Adrenal gland (tissue), 5 donors: Measurements from ENCODE around the gene ZNF518A.

Experiments used
- CTCF ChIP-seq, 6 experiments: fragments of 450-650 bp in 4 of 6; fragments of 200-600 bp in 2 of 6; sonication (generic) in 1 of 6; IDR thresholded peaks; 1 replicate in 5 of 6; 2 replicates in 1 of 6; pipeline versions ENCODE4 v1.5.1 to v1.8.0; 2016 to 2021; ENCODE audit warnings: antibody characterized with exemption in 6 of 6, mild to moderate bottlenecking in 2 of 6, moderate library complexity in 1 of 6
- POLR2A ChIP-seq, 2 donors: fragments of 450-650 bp; IDR thresholded peaks; one replicate each; pipeline ENCODE4 v1.6.1; 2017; ENCODE audit warnings: antibody characterized with exemption in 2 of 2, mild to moderate bottlenecking in 2 of 2, moderate library complexity in 1 of 2
- donor health status: DM: no; HTN: no; CAD: no.

GRCh38 chr10:96188916-96189315, 58.8 kb downstream of the ZNF518A start:
- TF ChIP-seq CTCF (IDR thresholded peaks at IDR 0.05), result no peak
- no peak for TF ChIP-seq POLR2A (IDR thresholded peaks at IDR 0.05)
